ENCODE data around the gene RINL.

RINL gene

DNA sequence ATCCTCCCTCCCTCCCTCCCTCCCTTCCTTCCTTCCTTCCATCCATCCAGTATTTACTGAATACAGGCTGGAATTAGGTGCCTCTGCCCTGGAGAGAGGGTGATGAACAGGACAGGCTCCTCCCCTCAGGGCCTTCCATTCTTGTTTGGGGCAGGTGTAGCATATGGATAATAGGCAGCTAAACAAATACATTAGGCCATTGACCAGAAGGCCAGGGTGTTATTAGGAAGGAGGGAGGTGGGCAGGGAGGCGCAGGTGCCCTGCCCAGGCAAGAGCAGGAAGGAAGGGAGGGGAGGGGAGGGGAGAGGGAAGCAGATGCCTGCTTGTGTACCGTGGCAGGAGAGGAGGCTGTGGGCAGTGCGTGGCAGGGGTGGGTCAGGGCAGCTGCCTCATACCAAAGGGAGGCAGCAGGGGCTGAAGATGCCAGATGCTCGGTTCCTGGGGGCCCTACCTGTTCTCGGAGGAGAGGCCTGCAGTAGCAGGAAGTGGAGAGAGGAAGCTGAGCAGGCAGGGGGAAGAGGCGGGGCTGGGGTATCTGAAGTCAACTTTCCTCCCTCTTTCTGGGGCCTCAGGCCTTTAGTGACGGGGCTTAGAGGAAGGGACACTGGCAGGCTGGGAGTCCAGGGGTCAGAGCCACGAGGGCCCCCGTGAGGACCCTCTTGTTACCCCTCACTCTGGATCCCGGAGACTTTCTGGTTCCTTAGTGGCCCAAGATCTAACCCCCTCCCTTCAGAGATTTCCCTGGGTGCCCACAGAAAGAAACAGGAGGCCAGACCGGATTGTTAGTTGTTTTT, at the start of gene RINL:
Gene RINL, minus strand, starts transcription at position 495 of the 794 bp plus-strand sequence. CDS start 1,533 bp downstream, outside the sequence.
- no peak for DNase-seq

DNA sequence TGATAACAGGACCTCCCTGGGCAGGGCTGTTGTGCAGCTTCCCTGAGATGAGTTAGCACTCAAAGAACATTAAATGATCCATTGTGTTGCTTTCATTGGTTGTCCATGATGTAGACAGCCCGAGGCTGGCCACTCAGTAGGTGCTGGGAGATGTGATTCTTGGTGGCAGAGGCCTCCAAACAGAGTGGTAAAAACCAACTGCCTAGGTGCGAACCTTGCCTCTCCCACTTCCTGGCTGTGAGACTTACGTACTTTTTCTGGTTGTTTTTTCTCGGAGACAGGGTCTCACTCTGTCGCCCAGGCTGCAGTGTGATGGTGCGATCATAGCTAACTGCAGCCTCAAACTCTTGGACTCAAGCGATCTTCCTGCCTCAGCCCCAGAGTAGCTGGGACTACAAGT, 46.3 kb upstream of the RINL start:
- DNase-seq: no peak

GRCh38 chr19:38922482-38922881, 44.4 kb upstream of the RINL start:
- no peak for DNase-seq

DNA sequence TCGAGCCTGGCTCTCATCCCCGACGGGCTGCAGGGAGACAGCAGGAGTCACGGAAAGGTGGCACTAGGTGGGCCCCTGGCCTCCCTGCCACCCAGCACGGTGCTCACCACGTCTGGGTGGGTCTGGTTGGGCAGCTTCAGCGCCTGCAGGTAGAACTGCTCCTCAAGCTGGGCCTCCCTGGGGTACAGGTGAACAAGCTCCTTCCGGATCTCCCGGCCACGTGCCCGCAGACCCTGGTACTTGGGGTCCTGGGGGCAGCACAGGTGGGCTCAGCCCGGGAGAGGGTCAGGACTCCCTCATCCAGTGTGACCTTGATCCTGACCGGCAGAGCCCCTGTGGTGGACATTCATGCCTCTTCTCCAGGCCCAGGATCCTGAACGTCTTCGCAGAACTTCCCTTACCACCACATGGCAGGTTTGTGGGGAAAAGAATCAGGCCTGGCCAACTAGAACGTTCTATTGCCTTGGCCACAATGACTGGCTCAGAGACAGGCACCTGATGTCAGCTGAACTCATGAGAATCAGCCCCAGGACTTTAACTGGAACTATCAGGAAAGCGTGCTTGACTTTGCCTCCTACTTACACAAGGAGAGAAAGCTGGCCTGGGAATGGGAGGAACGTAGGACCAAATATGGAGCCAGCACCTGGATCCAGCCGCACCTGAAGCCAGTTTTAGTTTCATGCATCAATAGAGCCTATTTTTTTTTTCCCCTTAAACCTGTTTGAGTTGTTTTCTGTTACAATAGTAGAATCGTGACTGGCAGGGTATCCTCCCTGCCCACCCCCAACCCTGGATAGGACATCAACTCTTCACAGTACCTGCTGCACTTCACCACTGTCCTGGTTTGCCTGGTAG, 43.6 kb upstream of the RINL start:
- DNase-seq: no peak

GRCh38 chr19:38920602-38921419, 42.7 kb upstream of the RINL start:
- DNase-seq: no peak

DNA sequence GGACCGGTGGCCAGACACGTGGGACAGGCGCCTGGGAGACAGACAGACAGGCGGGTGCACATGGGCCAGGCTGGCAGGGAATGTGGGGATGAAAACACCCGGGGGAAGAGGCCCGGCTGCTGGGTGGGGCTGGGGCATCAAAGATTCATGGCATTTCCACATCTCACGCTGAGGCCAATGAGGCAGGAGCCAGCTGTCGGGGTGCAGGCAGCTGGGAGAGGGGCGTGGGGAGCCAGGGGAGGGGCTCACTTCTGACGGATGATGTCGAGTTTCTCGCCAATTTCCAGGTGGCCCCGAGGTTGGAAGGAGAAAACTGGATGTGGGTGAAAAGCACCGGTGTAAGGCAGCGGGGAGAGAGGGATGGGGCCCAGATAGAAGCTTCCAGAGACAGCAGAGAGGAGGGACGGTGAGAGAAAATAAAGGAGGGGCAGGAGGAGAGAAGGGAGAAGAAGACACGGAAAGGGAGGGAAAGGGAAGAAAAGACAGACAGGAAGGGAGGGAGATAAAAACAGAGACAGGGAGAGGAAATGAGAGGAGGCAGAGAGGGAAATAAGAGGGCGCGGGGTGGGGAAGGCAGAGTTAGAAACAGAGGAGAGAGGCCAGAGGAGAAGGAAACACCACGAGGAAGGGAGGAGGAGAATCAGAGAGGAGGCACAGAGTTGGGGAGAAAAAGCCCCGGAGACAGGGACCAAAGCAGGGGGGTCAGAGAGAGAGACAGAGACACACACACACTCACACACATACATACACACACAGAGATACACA, 41.9 kb upstream of the RINL start:
- DNase-seq: no peak

DNA sequence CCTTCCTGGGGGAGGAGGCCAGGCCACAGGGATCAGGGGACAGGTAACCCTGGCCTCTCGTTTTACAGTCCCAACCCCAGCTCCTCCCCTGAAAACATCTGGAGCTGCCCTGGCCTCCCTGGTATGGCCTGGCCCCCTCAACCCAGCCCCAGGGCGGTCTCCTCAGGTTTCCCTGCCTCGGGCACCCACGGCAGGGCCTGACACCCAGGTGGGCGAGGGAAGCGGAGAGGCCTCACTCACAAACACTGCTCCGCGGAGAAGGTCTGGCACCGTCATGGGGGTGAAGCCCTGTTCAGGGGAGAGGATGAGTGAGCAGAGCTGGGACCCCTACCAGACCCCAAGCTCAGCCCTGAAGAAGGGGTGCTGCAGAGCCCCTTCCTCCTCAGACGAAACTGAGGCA, 40.5 kb upstream of the RINL start:
- DNase-seq: no peak

GRCh38 chr19:38917921-38918491, 39.9 kb upstream of the RINL start:
- DNase-seq: no peak

DNA sequence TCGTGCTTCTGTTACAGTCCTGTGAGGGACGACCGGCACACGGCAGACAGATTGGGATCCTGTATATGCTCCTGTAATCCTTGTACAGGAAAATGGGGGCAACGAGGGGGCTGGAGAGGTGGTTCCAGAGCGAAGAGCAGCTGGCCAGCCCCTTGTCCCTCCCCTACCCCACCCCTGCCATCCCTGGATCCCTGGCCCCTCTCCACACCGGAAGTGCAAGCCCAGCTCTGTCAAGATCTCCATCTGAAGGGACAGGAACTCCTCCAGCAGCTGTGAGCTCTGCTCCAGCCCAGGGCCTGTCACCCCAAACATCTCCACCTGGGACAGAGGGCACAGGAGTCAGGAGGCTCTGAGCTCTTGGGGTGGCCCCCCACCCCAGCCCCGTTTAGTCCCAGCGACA, 39.4 kb upstream of the RINL start:
- no peak for DNase-seq

GRCh38 chr19:38915329-38916321, 37.5 kb upstream of the RINL start:
- DNase-seq: no peak

GRCh38 chr19:38913958-38914357, 35.9 kb upstream of the RINL start:
- no peak for DNase-seq

DNA sequence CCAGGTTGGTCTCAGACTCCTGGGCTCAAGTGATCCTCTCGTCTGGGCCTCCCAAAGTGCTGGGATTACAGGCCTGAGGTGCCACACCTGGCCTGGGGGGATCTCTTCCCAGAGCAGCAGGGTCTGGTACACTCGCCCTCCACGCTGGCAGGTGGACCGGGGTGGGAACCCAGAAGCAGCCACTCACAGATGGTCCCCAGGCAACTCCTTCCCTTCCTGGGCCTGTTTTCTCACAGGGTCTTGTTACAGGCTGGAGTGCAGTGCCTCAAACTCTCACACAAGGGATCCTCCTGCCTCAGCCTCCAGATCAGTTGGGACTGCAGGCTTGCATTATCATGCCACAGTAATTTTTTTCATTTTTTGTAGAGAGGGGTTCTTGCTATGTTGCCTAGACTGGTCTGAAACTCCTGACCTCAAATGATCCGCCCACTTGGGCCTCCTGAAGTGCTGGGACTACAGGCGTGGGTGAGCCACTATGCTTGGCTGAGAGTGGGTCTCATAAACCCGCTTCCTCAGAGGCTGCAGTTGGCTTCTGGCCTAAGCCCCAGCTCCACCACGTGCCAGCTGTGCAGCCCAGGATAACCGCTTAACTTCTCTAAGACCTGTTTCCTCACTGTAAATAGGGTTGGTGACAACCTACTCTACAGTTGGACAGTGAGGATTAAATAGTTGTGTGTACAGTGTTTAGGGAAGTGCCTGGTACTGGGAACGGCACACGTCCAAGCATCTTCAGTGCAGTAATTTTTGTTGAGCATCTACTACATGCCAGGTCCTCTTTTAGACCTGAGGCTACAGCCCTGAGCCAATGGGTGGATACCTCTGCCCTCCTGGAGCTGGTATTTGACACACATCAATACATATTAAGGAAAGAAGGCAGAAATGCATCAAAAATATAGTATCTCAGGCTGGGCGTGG, 34.8 kb upstream of the RINL start:
- DNase-seq: no peak

DNA sequence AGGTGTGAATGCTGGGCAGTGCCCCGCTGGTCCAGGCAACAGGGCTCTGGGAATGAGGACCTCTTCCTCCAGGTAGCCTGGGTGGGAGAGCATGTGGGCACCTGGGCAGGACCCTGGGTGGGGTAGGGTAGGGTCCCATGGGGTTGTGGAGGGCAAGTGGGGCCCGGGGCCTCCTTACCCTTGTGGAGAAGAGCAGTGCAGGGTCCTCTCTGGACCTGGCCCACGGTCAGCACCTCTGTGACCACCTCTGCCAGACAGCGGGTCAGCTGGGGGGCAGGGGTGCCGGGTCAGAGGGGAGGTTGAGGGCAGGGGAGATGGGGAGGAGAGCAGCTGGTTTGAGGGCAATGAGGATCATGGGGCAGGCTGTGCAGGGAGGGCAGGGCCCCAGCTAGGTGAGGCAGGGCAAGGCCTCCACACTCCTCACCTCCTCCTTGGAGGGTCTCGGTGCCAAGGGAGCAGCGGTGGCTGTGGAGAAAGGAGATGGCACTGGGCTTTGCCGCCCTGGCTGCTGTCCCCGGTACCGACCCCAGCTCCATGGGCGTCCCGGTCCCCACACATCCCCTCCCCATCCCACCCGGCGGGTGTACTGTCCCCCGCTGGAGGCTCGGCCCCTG, 33.4 kb upstream of the RINL start:
- DNase-seq: no peak

- no peak for DNase-seq
These were observed 32.4 kb upstream of the RINL start for GRCh38 chr19:38910488-38910887.

GRCh38 chr19:38908911-38909310, 30.8 kb upstream of the RINL start:
- no peak for DNase-seq

DNA sequence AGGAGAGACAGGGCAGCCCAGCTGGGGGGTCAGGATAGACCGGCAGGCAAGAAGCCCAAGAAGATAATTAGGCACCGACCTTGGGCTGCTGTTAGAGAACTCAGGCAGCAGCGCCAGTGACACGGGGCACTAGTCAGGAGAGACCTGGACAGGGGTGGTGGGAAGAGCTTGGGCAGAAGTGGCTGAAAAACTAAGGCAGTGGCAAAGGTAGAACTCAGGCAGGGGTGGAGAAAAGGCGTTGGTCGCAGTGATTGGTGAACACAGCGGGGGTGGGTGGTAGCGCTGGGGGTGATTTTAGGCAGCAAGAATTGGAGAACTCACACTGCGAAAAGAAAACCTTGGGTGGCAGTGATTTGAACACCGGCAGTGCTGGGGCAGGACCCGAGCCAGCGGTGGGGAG, 29.6 kb upstream of the RINL start:
- DNase-seq: no peak

DNA sequence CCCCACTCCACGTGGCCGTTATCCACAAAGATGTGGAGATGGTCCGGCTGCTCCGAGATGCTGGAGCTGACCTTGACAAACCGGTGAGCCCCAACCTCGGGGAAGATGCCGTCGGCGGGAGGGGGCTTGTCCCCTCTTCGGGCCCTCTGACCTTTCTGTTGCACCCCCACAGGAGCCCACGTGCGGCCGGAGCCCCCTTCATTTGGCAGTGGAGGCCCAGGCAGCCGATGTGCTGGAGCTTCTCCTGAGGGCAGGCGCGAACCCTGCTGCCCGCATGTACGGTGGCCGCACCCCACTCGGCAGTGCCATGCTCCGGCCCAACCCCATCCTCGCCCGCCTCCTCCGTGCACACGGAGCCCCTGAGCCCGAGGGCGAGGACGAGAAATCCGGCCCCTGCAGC, 29.2 kb upstream of the RINL start:
- no peak for DNase-seq

- no peak for DNase-seq
These were observed 27.5 kb upstream of the RINL start for GRCh38 chr19:38905620-38906019.
